Measurements from ENCODE around the gene EARS2. TPM values are rescaled to one million over a fixed set of nuclear protein-coding genes. Genes with fewer than 3 reads are reported as not detected.
A peak's percentile ranks its signal among the peaks of the same experiment; 100 is the strongest.

EARS2 gene
- total and polyA plus RNA-seq, 2 of the 8 experiments (the other 6 are each of a cell fraction or from before 2014, with no cell fraction given), result 47.8 to 111 TPM

DNA sequence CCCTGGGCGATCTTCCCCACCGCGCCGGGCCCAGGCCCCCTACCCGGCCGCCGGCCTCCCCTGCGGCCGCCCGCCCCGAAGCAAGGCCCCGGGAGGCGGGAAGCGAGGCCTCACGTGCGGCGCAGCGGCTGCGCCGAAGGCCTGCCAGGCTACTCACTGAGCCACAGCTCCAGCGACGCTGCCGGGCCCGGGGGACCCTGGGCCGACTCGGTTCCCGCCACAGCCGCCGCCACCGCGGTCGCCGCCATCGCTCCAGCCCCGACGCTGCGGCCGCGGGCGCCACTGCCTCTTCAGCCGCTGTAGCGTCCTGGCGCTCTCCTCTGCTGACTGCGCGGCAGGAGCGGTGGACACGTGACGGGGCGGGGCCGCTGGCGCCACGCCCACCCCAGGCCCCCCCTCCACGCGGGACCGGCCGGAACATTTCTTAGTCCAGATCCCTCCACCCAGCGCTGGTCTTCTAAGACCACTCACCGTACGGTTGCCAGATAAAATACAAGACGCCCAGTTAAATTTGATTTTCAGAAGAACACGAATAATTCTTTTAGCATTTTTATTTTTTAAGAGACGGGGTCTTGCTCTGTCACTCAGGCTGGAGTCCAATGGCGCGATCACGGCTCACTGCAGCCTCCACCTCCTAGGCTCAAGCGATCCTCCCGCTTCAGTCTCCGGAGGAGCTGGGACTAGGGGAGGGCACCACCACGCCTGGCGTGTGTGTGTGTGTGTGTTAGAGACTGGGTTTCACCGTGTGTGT is 46.8 kb downstream of the EARS2 start, which contains the start of gene GGA2 (continued):
- no peak for TF ChIP-seq RXRA (IDR thresholded peaks at IDR 0.05; ENCODE audit: insufficient read depth, low read depth, low read length)
- no peak for TF ChIP-seq CHD1 (IDR thresholded peaks at IDR 0.05; ENCODE audit: low read depth, low read length)
- no peak for TF ChIP-seq SUZ12 (IDR thresholded peaks at IDR 0.05; ENCODE audit: low read length)
- TF ChIP-seq SP4 (IDR thresholded peaks at IDR 0.05; ENCODE audit: low read length), result peak; percentile 85
- TF ChIP-seq, protein P1, sequence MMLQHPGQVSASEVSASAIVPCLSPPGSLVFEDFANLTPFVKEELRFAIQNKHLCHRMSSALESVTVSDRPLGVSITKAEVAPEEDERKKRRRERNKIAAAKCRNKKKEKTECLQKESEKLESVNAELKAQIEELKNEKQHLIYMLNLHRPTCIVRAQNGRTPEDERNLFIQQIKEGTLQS (IDR thresholded peaks at IDR 0.05; ENCODE audit: insufficient read depth, low read depth, low read length), result peak; percentile 72
- TF ChIP-seq EZH2 (IDR thresholded peaks at IDR 0.05; ENCODE audit: low read depth, low read length, severe bottlenecking), result no peak
- TF ChIP-seq, protein P2, sequence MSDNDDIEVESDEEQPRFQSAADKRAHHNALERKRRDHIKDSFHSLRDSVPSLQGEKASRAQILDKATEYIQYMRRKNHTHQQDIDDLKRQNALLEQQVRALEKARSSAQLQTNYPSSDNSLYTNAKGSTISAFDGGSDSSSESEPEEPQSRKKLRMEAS (IDR thresholded peaks at IDR 0.05), result peak; percentile 79
- peak; percentile 60; the same call in 1 of the 2 replicates for TF ChIP-seq SP1 (IDR thresholded peaks at IDR 0.05; ENCODE audit: low read depth, low read length)
- no peak for TF ChIP-seq SRF (IDR thresholded peaks at IDR 0.05; ENCODE audit: low read depth, low read length)
- TF ChIP-seq RAD21 (IDR thresholded peaks at IDR 0.05 in 1 of 2, conservative IDR thresholded peaks at IDR 0.05 in 1 of 2; ENCODE audit: low read depth in 2 of 2, low read length in 2 of 2), result no peak
- no peak for TF ChIP-seq MAFK (IDR thresholded peaks at IDR 0.05; ENCODE audit: low read depth, low read length)
- TF ChIP-seq POU5F1 (IDR thresholded peaks at IDR 0.05; ENCODE audit: low read depth, low read length), result no peak
- no peak for TF ChIP-seq CBX5 (IDR thresholded peaks at IDR 0.05; ENCODE audit: low read depth, low read length)
- TF ChIP-seq, protein P3, sequence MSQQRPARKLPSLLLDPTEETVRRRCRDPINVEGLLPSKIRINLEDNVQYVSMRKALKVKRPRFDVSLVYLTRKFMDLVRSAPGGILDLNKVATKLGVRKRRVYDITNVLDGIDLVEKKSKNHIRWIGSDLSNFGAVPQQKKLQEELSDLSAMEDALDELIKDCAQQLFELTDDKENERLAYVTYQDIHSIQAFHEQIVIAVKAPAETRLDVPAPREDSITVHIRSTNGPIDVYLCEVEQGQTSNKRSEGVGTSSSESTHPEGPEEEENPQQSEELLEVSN (IDR thresholded peaks at IDR 0.05), result peak; percentile 85
- TF ChIP-seq GABPA (IDR thresholded peaks at IDR 0.05; ENCODE audit: borderline replicate concordance, insufficient read depth, low read length), result no peak
- TF ChIP-seq YY1 (IDR thresholded peaks at IDR 0.05; ENCODE audit: low read depth, low read length), result peak; percentile 86
- no peak for TF ChIP-seq TEAD4 (IDR thresholded peaks at IDR 0.05; ENCODE audit: low read depth, low read length)
- TF ChIP-seq KDM4A (IDR thresholded peaks at IDR 0.05; ENCODE audit: low read depth, low read length, severe bottlenecking), result peak; percentile 65
